IMR-90 (cell line): ENCODE data around the gene THBS1. TPM values are rescaled to one million over a fixed set of nuclear protein-coding genes. Genes with fewer than 3 reads are reported as not detected.

Source experiments
- ATAC-seq: fragments of 200-7000 bp; cut with Tn5 transposase; 2 replicates; pipeline ENCODE4 v1.9.1; 2020; ENCODE audit warnings: low read depth, mild to moderate bottlenecking, moderate library complexity
- BruUV-seq: library from RNA; stranded (reverse); fragments of 400-500 nt; replicated peaks from 2 replicates; lab custom pipeline; 2021; lab: Mats Ljungman, UMichigan
- CTCF ChIA-PET: fragments of 300-600 bp; formaldehyde crosslinking; extraction: SDS; loops from one replicate; lab custom pipeline; 2021; ENCODE audit warnings: antibody characterized with exemption; lab: Yijun Ruan, JAX
- POLR2A ChIA-PET: fragments of 300-600 bp; sonication (Branson Sonifier 250); formaldehyde crosslinking; loops from one replicate; lab custom pipeline; 2022; ENCODE audit warnings: antibody characterized with exemption; ENCODE audit not compliant: unreplicated experiment; lab: Charles Lee
- DNase-seq: peaks from one replicate; pipeline ENCODE4 v3.0.0; 2013
- H2AFZ ChIP-seq: replicated peaks from 2 replicates; pipeline ENCODE3; 2013; ENCODE audit warnings: low read length, mild to moderate bottlenecking; ENCODE audit not compliant: poor library complexity
- H2AK5ac ChIP-seq: 2 replicates; pipeline ENCODE4 v1.6.1; 2013; ENCODE audit warnings: low read depth, low read length, inconsistent platforms
- H2AK9ac ChIP-seq: replicated peaks from 2 replicates; pipeline ENCODE3; 2013; ENCODE audit warnings: mild to moderate bottlenecking, low read depth, low read length, moderate library complexity; ENCODE audit not compliant: poor library complexity
- H2BK120ac ChIP-seq: 2 replicates; pipeline ENCODE4 v1.6.1; 2013; ENCODE audit warnings: low read depth, low read length, inconsistent platforms
- H2BK15ac ChIP-seq: 3 replicates; pipeline ENCODE4 v1.6.1; 2013; ENCODE audit warnings: low read depth, low read length, inconsistent platforms
- H2BK20ac ChIP-seq: 2 replicates; pipeline ENCODE4 v1.6.1; 2013; ENCODE audit warnings: low read depth, mild to moderate bottlenecking, inconsistent platforms, low read length, moderate library complexity
- H2BK5ac ChIP-seq: 2 replicates; pipeline ENCODE4 v1.6.1; 2013; ENCODE audit warnings: mild to moderate bottlenecking, low read depth, low read length, inconsistent platforms; ENCODE audit not compliant: poor library complexity, severe bottlenecking
- H3K14ac ChIP-seq: replicated peaks from 2 replicates; pipeline ENCODE4 v1.6.1; 2013; ENCODE audit warnings: low read depth, low read length, inconsistent platforms
- H3K18ac ChIP-seq: 2 replicates; pipeline ENCODE4 v1.6.1; 2013; ENCODE audit warnings: low read depth, low read length, control low read depth
- H3K23ac ChIP-seq: 2 replicates; pipeline ENCODE4 v1.6.1; 2013; ENCODE audit warnings: low read depth, low read length, inconsistent platforms
- H3K27ac ChIP-seq: 2 replicates; pipeline ENCODE4 v1.5.1; 2013; ENCODE audit warnings: mild to moderate bottlenecking, control low read depth, low read length; ENCODE audit not compliant: insufficient read depth
- H3K27me3 ChIP-seq: 2 replicates; pipeline ENCODE4 v1.6.1; 2013; ENCODE audit warnings: low read length; ENCODE audit not compliant: control insufficient read depth, insufficient read depth
- H3K36me3 ChIP-seq: 2 replicates; pipeline ENCODE4 v1.6.1; 2013; ENCODE audit warnings: low read length, mixed read lengths; ENCODE audit not compliant: control insufficient read depth, insufficient read depth
- H3K4ac ChIP-seq: 2 replicates; pipeline ENCODE4 v1.6.1; 2013; ENCODE audit warnings: low read depth, low read length, inconsistent platforms
- H3K4me1 ChIP-seq: 2 replicates; pipeline ENCODE4 v1.6.1; 2013; ENCODE audit warnings: low read length, mixed read lengths; ENCODE audit not compliant: control insufficient read depth, insufficient read depth
- H3K4me2 ChIP-seq: 2 replicates; pipeline ENCODE4 v1.6.1; 2013; ENCODE audit warnings: low read depth, mild to moderate bottlenecking, control low read depth, low read length, moderate library complexity
- H3K4me3 ChIP-seq: 2 replicates; pipeline ENCODE4 v1.5.1; 2013; ENCODE audit warnings: low read depth, mild to moderate bottlenecking, control low read depth, low read length, moderate library complexity; ENCODE audit not compliant: insufficient read depth
- H3K56ac ChIP-seq: 2 replicates; pipeline ENCODE4 v1.6.1; 2013; ENCODE audit warnings: low read length, inconsistent platforms; ENCODE audit not compliant: insufficient read depth; ENCODE audit errors: extremely low read depth
- H3K79me1 ChIP-seq, 2 experiments: 2 replicates each; pipeline ENCODE4 v1.6.1; 2013; ENCODE audit warnings: low read length in 2 of 2, inconsistent platforms in 1 of 2, low read depth in 1 of 2
- H3K9ac ChIP-seq: 2 replicates; pipeline ENCODE4 v1.6.1; 2013; ENCODE audit warnings: low read depth, low read length, control low read depth
- H3K9me1 ChIP-seq: 2 replicates; pipeline ENCODE4 v1.6.1; 2013; ENCODE audit warnings: low read length, inconsistent platforms; ENCODE audit not compliant: insufficient read depth
- H3K9me3 ChIP-seq: 2 replicates; pipeline ENCODE4 v1.6.1; 2013; ENCODE audit warnings: low read length; ENCODE audit not compliant: control insufficient read depth, insufficient read depth
- H4K20me1 ChIP-seq: 2 replicates; pipeline ENCODE4 v1.6.1; 2013; ENCODE audit warnings: low read length, inconsistent platforms; ENCODE audit not compliant: insufficient read depth
- H4K5ac ChIP-seq: 2 replicates; pipeline ENCODE4 v1.6.1; 2013; ENCODE audit warnings: mild to moderate bottlenecking, low read depth, low read length, control low read depth
- H4K8ac ChIP-seq, 2 experiments: 2 replicates each; pipeline ENCODE4 v1.6.1; 2013; ENCODE audit warnings: low read depth in 2 of 2, low read length in 2 of 2, control low read depth in 1 of 2, inconsistent platforms in 1 of 2
- H4K91ac ChIP-seq: 2 replicates; pipeline ENCODE4 v1.6.1; 2013; ENCODE audit warnings: low read depth, low read length, inconsistent platforms; ENCODE audit not compliant: insufficient read depth
- CHD1 ChIP-seq: IDR thresholded peaks from 2 replicates; pipeline ENCODE4 v1.6.1; 2012; ENCODE audit warnings: low read depth, low read length, improper control_type of control experiment
- MAZ ChIP-seq: IDR thresholded peaks from 2 replicates; pipeline ENCODE4 v1.6.1; 2012; ENCODE audit warnings: low read depth, mild to moderate bottlenecking, low read length, improper control_type of control experiment, moderate library complexity, borderline replicate concordance
- POLR2A ChIP-seq: IDR thresholded peaks from 2 replicates; pipeline ENCODE4 v1.6.1; 2012; ENCODE audit warnings: mild to moderate bottlenecking, low read depth, low read length
- RAD21 ChIP-seq: IDR thresholded peaks from 2 replicates; pipeline ENCODE4 v1.6.1; 2012; ENCODE audit warnings: low read length, improper control_type of control experiment
- RFX5 ChIP-seq: IDR thresholded peaks from 2 replicates; pipeline ENCODE4 v1.8.0; 2012; ENCODE audit warnings: low read depth, mild to moderate bottlenecking, low read length, moderate library complexity
- WGBS, 2 experiments: methylation state at CpG; one replicate each; pipeline versions ENCODE4 v1.1.5 to v1.1.7; 2013; ENCODE audit warnings: missing lambda C conversion rate in 2 of 2; ENCODE audit not compliant: insufficient read length in 1 of 2; ENCODE audit errors: extremely low coverage in 2 of 2; 5-methylcytosine and 5-hydroxymethylcytosine counted together
- dilution Hi-C: fragments of 300-500 bp; cut with HindIII; formaldehyde crosslinking; loops from one replicate; pipeline ENCODE4 v1.14.3; 2018; ENCODE audit warnings: low sequenced_read_pairs; ENCODE audit not compliant: unreplicated experiment
- in situ Hi-C: fragments of 300-500 bp; cut with MboI; formaldehyde crosslinking; loops from 3 replicates; pipeline ENCODE4 v1.14.3; 2019; ENCODE audit warnings: low sequenced_read_pairs, inconsistent platforms, mixed read lengths
- intact Hi-C: fragments of 100-400 bp; cut with micrococcal nuclease; formaldehyde crosslinking; loops from 2 replicates; pipeline ENCODE4 v1.10.0; 2022
- polyA plus RNA-seq, 3 experiments: library from polyadenylated mRNA; depleted of rRNA; stranded (reverse); fragments of >200 nt; gene quantifications; 2 replicates each; pipeline ENCODE4 v1.2.3, GENCODE V29; 2012; ENCODE audit warnings: low replicate concordance in 1 of 3
- total RNA-seq: library from RNA; depleted of rRNA; stranded (reverse); fragments of >200 nt; gene quantifications from 2 replicates; pipeline ENCODE4 v1.2.3, GENCODE V29; 2012

Gene THBS1
- total and polyA plus RNA-seq, 2 of the 4 experiments (the other 2 are of a cell fraction): 1,562 to 4,071 TPM

- no peak overlapping the region for H3K23ac ChIP-seq
- TF ChIP-seq CHD1 (no peak), MAZ (peak; percentile 18; the same call in 1 of the 2 replicates), POLR2A (peak; percentile 23), RFX5 (no peak), RAD21 (no peak)
- H3K79me1 ChIP-seq: peaks cover 0 to 12% of the 10 kb centered on the region in 2 experiments; a peak in 2 of 4 replicates
- H4K5ac ChIP-seq: no peak overlapping the region
- H2AK5ac ChIP-seq: no peak overlapping the region
- peak overlapping the region; percentile 66 for H2BK5ac ChIP-seq
- H4K91ac ChIP-seq: no peak overlapping the region
- dilution Hi-C loops (no loop called here), in situ Hi-C loops (no loop called here), intact Hi-C loops (loop anchor here (1.0 kb wide), 1 partner anchor 158 kb away; no protein-coding TSS in a partner anchor)
- H2BK20ac ChIP-seq: 0 out of 2 replicates have a peak overlapping the region, but pooled peaks have one; percentile 7
- H2BK15ac ChIP-seq: no peak overlapping the region; the same call in 2 of the 3 replicates
- no peak overlapping the region for H2BK120ac ChIP-seq
- CTCF ChIA-PET: interaction anchor here (0.6 kb wide), 1 partner anchor 447 kb away, joined by 4 read pairs; no protein-coding TSS in a partner anchor
- H3K4ac ChIP-seq: no peak overlapping the region
- no TSS peak for BruUV-seq
- H3K18ac ChIP-seq: no peak overlapping the region
- ATAC-seq (peak; percentile 8), DNase-seq (peak; percentile 66)
- H3K27ac ChIP-seq: peak overlapping the region; percentile 43; the same call in 1 of the 2 replicates
- no peaks in the 10 kb centered on the region for H3K27me3 ChIP-seq
- 0 out of 2 replicates have a peak overlapping the region, but pooled peaks have one; percentile 32 for H3K4me2 ChIP-seq
- POLR2A ChIA-PET: interaction anchor here (0.6 to 1.4 kb wide), 3 partner anchors 11 to 158 kb away, joined by 3 to 5 read pairs (median 4); no protein-coding TSS in a partner anchor
- H3K36me3 ChIP-seq: peaks cover 16% of the 10 kb centered on the region
- no peak overlapping the region for H2AK9ac ChIP-seq
- no peak overlapping the region for H2AFZ ChIP-seq
- no peak overlapping the region for H3K4me3 ChIP-seq
- WGBS, 2 experiments: 62% methylated on average over 4 of the region's 12 CpGs; no CpG with 5 or more reads in 1 of the 2 experiments
- peaks cover 2% of the 10 kb centered on the region; the same call in 1 of the 2 replicates for H3K4me1 ChIP-seq
- H3K56ac ChIP-seq: no peak overlapping the region
- H3K9me1 ChIP-seq: peaks cover 5% of the 10 kb centered on the region; the same call in 1 of the 2 replicates
- H3K9me3 ChIP-seq: no peaks in the 10 kb centered on the region
- H3K9ac ChIP-seq: no peak overlapping the region
- H4K20me1 ChIP-seq: peaks cover 49% of the 10 kb centered on the region
- no peak overlapping the region for H3K14ac ChIP-seq
- 0 out of 4 replicates have a peak overlapping the region, but pooled peaks of 1 of the 2 experiments have one; percentile 26 for H4K8ac ChIP-seq
Measured at GRCh38 chr15:39598958-39599845, 18.3 kb downstream of the THBS1 start.
